Measurements from ENCODE around the gene BORCS8. TPM values are rescaled to one million over a fixed set of nuclear protein-coding genes. Genes with fewer than 3 reads are reported as not detected.
"Not testable (repeated sequence)": the region's sequence is repeated elsewhere in the genome, so short reads cannot be mapped to it uniquely, and the experiment has no call there.

The BORCS8 gene
- total RNA-seq, 1 donor from 2014 or later = 26.4 TPM

DNA sequence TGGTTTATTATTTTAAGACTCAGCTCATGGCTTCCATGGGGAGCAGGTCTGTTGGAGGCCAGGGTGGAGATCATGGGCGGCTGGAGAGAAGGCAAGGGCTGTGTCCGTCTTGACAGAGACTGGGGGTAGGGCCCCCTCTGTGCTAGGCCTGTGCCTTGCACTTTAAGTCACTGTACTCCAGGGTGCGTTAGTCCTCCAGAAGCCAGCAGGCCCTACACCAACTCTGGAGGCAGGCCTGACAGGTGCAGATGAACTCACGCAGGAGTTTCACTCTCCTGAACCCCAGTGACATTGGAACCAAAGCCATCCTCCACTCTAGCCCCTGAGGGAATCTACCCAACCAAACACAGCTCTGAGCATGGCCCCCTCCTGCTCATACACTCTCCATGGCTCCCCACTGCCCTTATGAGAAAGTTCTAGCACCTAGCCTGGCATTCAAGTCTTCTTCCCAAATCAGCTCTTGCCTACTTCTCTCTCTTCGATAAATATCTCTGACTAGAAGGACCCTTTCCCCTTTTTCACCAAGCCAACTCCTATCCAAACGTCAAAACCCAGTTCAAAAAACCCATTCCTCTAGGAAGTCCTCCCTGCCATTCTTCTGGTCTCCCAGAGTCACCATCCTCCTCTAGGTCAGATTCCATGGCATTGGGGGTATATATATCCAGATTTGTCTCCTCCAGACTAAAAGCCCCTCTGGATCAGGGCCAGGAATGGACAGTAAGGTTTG is 37.0 kb downstream of the BORCS8 start:
- no peak for DNase-seq (ENCODE audit: low read depth)
- H3K27me3 ChIP-seq (ENCODE audit: control insufficient read depth, insufficient read depth, low read length) = no peaks in the 10 kb centered on the region
- no peaks in the 10 kb centered on the region for H3K36me3 ChIP-seq (ENCODE audit: control insufficient read depth, insufficient read depth, low read length)
- TF ChIP-seq, protein P1, sequence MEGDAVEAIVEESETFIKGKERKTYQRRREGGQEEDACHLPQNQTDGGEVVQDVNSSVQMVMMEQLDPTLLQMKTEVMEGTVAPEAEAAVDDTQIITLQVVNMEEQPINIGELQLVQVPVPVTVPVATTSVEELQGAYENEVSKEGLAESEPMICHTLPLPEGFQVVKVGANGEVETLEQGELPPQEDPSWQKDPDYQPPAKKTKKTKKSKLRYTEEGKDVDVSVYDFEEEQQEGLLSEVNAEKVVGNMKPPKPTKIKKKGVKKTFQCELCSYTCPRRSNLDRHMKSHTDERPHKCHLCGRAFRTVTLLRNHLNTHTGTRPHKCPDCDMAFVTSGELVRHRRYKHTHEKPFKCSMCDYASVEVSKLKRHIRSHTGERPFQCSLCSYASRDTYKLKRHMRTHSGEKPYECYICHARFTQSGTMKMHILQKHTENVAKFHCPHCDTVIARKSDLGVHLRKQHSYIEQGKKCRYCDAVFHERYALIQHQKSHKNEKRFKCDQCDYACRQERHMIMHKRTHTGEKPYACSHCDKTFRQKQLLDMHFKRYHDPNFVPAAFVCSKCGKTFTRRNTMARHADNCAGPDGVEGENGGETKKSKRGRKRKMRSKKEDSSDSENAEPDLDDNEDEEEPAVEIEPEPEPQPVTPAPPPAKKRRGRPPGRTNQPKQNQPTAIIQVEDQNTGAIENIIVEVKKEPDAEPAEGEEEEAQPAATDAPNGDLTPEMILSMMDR (IDR thresholded peaks at IDR 0.05; ENCODE audit: insufficient read depth, low read length, poor library complexity, severe bottlenecking) = no peak
- H3K4me3 ChIP-seq (ENCODE audit: low read depth, low read length) = no peak overlapping the region

DNA sequence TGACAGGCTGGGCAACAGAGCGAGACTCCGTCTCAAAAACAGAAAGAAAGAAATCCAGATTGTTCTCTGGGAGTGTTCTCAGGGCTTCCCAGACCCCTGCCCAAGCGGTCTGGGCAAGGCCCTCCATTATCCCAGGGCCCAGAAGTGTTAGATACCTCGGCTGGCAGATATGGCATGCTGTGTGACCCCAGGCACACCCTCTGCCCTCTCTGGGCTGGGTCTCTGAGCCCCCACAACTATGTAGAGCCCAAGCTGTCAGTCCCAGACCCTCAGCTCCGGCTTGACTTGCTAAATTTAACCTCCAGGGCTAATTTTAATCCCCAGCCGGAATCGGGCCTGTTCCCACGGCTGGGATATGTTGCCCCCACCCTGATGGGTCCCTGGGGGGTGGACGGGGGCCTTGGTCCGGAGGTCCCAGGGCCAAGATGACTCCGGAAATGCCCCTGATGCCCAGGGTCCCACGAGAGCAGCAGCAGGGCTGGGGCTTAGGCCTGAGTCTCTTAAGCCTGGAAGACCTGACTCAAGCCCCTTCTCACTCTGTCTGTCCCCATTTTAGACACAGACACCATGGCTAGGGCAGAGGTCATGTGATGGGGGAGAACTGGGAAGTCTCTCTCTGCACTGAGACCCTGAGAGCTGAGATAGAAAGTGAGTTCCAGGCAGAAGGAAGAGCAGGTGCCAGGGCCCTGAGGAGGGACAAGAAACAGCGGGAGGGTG is 39.1 kb downstream of the BORCS8 start:
- no peak for DNase-seq (ENCODE audit: low read depth)
- H3K27me3 ChIP-seq (ENCODE audit: control insufficient read depth, insufficient read depth, low read length) = no peaks in the 10 kb centered on the region
- H3K36me3 ChIP-seq (ENCODE audit: control insufficient read depth, insufficient read depth, low read length) = no peaks in the 10 kb centered on the region
- TF ChIP-seq, protein P1 (IDR thresholded peaks at IDR 0.05; ENCODE audit: insufficient read depth, low read length, poor library complexity, severe bottlenecking) = no peak
- H3K4me3 ChIP-seq (ENCODE audit: low read depth, low read length) = no peak overlapping the region

DNA sequence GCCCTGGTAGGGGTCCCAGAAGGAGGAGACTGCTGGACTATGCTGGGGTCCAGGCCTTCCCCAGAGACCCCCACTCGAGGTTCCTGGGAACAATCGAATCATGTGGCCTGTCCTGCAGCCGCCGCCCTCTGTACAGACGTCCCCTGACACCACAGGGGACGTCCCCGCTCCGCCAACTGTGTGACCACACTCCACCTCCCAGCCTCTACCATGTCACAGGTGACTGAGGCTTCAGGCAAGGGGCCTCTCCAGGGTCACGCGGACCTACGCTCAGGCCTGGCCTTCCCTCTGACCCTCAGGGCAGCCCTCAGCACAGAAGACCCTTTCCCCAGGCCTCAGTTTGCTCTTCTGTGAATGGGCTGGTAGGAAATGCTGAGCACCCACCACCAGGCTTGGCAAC is 40.5 kb downstream of the BORCS8 start:
- TF ChIP-seq, protein P1 (IDR thresholded peaks at IDR 0.05; ENCODE audit: insufficient read depth, low read length, poor library complexity, severe bottlenecking) = no peak
- DNase-seq (ENCODE audit: low read depth) = no peak
- Histone ChIP-seq H3K27me3 (ENCODE audit: control insufficient read depth, insufficient read depth, low read length) (no peaks in the 10 kb centered on the region), H3K4me3 (ENCODE audit: low read depth, low read length) (no peak overlapping the region), H3K36me3 (ENCODE audit: control insufficient read depth, insufficient read depth, low read length) (no peaks in the 10 kb centered on the region)

GRCh38 chr19:19149435-19149834 is 42.5 kb downstream of the BORCS8 start:
- Histone ChIP-seq H3K36me3 (ENCODE audit: control insufficient read depth, insufficient read depth, low read length) (no peaks in the 10 kb centered on the region), H3K4me3 (ENCODE audit: low read depth, low read length) (no peak overlapping the region), H3K27me3 (ENCODE audit: control insufficient read depth, insufficient read depth, low read length) (no peaks in the 10 kb centered on the region)
- DNase-seq (ENCODE audit: low read depth) = no peak
- TF ChIP-seq, protein P1 (IDR thresholded peaks at IDR 0.05; ENCODE audit: insufficient read depth, low read length, poor library complexity, severe bottlenecking) = no peak

GRCh38 chr19:19148504-19148903 is 43.4 kb downstream of the BORCS8 start:
- not testable (repeated sequence) for H3K4me3 ChIP-seq (ENCODE audit: low read depth, low read length); H3K36me3 ChIP-seq (ENCODE audit: control insufficient read depth, insufficient read depth, low read length); H3K27me3 ChIP-seq (ENCODE audit: control insufficient read depth, insufficient read depth, low read length); DNase-seq (ENCODE audit: low read depth)

- Histone ChIP-seq H3K36me3 (ENCODE audit: control insufficient read depth, insufficient read depth, low read length) (no peaks in the 10 kb centered on the region), H3K4me3 (ENCODE audit: low read depth, low read length) (no peak overlapping the region), H3K27me3 (ENCODE audit: control insufficient read depth, insufficient read depth, low read length) (no peaks in the 10 kb centered on the region)
- TF ChIP-seq, protein P1 (IDR thresholded peaks at IDR 0.05; ENCODE audit: insufficient read depth, low read length, poor library complexity, severe bottlenecking) = no peak
- no peak for DNase-seq (ENCODE audit: low read depth)
Observed at GRCh38 chr19:19147344-19147743, 44.6 kb downstream of the BORCS8 start.
